ENCODE measurements around the gene ARHGEF4.

DNA sequence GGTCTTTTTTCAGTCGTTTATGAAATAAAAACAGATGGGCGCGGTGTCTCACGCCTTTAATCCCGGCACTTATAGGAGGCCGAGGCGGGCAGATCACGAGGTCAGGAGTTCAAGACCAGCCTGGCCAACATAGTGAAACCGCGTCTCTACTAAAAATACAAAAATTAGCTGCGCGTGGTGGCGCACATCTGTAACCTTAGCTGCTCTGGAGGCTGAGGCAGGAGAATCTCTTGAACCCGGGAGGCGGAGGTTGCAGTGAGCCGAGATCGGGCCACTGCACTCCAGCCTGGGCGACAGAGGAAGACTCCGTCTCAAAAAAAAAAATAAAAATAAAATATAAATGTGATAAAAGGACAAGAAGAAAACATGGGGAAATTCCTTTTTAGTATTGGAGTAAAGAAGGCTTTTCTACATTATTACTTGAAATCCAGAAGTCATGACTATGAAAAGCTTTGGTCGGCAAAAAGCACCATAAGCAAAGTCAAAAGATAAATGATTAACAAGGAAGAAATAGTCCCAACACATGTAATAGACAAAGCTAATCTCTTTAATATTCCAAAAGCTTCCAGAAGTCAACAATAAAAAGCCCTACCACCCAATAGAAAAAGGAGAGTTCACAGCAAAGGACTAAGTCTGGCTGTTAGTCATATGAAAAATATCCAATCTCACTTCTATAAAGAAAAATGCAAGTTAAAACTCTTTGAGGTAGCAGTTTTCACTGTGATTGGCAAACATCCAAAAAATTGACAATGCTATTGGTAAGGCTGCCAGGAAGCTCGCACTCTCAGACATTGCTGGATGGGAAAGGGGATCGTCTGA is 258.0 kb downstream of the ARHGEF4 start:
- TF ChIP-seq, protein P1, sequence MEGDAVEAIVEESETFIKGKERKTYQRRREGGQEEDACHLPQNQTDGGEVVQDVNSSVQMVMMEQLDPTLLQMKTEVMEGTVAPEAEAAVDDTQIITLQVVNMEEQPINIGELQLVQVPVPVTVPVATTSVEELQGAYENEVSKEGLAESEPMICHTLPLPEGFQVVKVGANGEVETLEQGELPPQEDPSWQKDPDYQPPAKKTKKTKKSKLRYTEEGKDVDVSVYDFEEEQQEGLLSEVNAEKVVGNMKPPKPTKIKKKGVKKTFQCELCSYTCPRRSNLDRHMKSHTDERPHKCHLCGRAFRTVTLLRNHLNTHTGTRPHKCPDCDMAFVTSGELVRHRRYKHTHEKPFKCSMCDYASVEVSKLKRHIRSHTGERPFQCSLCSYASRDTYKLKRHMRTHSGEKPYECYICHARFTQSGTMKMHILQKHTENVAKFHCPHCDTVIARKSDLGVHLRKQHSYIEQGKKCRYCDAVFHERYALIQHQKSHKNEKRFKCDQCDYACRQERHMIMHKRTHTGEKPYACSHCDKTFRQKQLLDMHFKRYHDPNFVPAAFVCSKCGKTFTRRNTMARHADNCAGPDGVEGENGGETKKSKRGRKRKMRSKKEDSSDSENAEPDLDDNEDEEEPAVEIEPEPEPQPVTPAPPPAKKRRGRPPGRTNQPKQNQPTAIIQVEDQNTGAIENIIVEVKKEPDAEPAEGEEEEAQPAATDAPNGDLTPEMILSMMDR (conservative IDR thresholded peaks at IDR 0.05): no peak
- TF ChIP-seq EZH2 (IDR thresholded peaks at IDR 0.05; ENCODE audit: low read depth): no peak
